Measurements from ENCODE around the gene GNG12.

DNA sequence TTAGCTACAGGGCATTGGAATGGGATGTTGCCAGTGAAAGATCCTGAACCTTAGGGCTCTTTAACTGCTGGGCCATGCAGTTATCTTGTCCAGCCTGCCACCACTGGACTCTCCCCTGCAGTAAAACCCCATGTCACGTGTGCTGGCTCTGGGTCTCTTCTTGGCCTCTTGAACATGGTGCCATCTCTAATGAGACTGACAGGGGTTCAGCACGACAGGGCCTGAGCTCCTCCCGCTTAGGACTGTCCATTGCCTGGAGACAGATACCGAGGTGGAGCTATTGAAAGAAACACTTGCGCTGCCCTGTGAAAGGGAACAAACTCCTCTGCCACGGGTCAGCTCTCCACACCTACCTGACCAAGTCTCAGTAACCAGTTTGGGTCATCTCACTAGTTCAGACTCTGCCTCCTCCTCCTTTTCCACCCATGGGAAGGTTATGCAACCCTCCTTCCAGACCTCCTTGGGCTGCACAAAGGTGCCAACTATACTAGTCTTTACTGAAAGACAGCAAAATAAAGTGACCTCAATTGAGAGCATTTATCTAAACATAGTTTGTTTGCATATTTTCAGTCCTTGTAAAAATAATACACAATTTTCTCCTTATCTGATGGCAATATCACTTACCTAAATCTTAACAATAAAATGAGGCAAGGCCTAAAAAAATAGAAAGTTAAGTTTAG, 66.0 kb downstream of the GNG12 start:
- TF ChIP-seq GATA3 (IDR thresholded peaks at IDR 0.05; ENCODE audit: low read depth, low read length): no peak
- TF ChIP-seq GATA2 (IDR thresholded peaks at IDR 0.05; ENCODE audit: low read depth, low read length): no peak

Data from SH-SY5Y (cell line).